GM12878 (cell line): ENCODE results near the gene HMGCLL1. TPM values are rescaled to one million over a fixed set of nuclear protein-coding genes. Genes with fewer than 3 reads are reported as not detected.

Experiments used
- ATAC-seq: fragments of 200-7000 bp; cut with Tn5 transposase; 3 replicates; pipeline ENCODE4 v1.9.1; 2020; ENCODE audit warnings: mild to moderate bottlenecking, moderate library complexity
- BruUV-seq: library from RNA; stranded (reverse); fragments of 400-500 nt; replicated peaks from 2 replicates; lab custom pipeline; 2021; lab: Mats Ljungman, UMichigan
- CTCF ChIA-PET: fragments of 300-600 bp; sonication (Branson Sonifier 250); formaldehyde crosslinking; extraction: SDS; loops from one replicate; lab custom pipeline; 2021; ENCODE audit warnings: inconsistent platforms; lab: Yijun Ruan, JAX
- POLR2A ChIA-PET: fragments of 350-600 bp; formaldehyde crosslinking; extraction: SDS; loops from one replicate; lab custom pipeline; 2021; ENCODE audit warnings: inconsistent platforms; lab: Charles Lee
- RAD21 ChIA-PET: fragments of 300-600 bp; sonication (Branson Sonifier 250); formaldehyde crosslinking; loops from one replicate; lab custom pipeline; 2023; ENCODE audit warnings: antibody characterized with exemption; ENCODE audit not compliant: unreplicated experiment; lab: Charles Lee
- SMC1A ChIA-PET: fragments of 300-600 bp; sonication (Branson Sonifier 250); formaldehyde crosslinking; loops from one replicate; lab custom pipeline; 2023; ENCODE audit not compliant: unreplicated experiment, uncharacterized antibody; lab: Charles Lee
- DNase-seq: peaks from one replicate; pipeline ENCODE4 v3.0.0-alpha.2; 2011; ENCODE audit warnings: low read depth, low spot score
- FAIRE-seq: peaks from 3 replicates; lab custom pipeline; 2011; peaks lifted over from hg19 to GRCh38; lab: Jason Lieb, UNC
- H2AFZ ChIP-seq: 2 replicates; pipeline ENCODE4 v1.6.0; 2011; ENCODE audit warnings: low read depth, low read length, control low read depth; ENCODE audit not compliant: control insufficient read depth
- H3K27ac ChIP-seq: 2 replicates; pipeline ENCODE4 v1.5.1; 2011; ENCODE audit warnings: control low read depth; ENCODE audit not compliant: control insufficient read depth, insufficient read depth
- H3K27me3 ChIP-seq, 2 experiments: replicated peaks in 1 of 2; 2 replicates each; pipeline versions ENCODE4 v1.6.0 to v1.6.1; 2011; ENCODE audit warnings: low read length in 1 of 2; ENCODE audit not compliant: control insufficient read depth in 2 of 2, insufficient read depth in 2 of 2
- H3K36me3 ChIP-seq, 2 experiments: 2 replicates each; pipeline ENCODE4 v1.5.1; 2011; ENCODE audit warnings: low read length in 1 of 2; ENCODE audit not compliant: control insufficient read depth in 2 of 2, insufficient read depth in 2 of 2
- H3K4me1 ChIP-seq: 2 replicates; pipeline ENCODE4 v1.6.1; 2011; ENCODE audit warnings: mild to moderate bottlenecking, low read length, moderate library complexity, mixed read lengths; ENCODE audit not compliant: control insufficient read depth, insufficient read depth
- H3K4me2 ChIP-seq: 2 replicates; pipeline ENCODE4 v1.6.0; 2011; ENCODE audit warnings: control low read depth; ENCODE audit not compliant: control insufficient read depth, insufficient read depth
- H3K4me3 ChIP-seq: fragments of 200-600 bp; sonication (generic); 2 replicates; pipeline ENCODE4 v1.5.1; 2016
- H3K79me2 ChIP-seq: 2 replicates; pipeline ENCODE4 v1.6.0; 2011; ENCODE audit warnings: low read length; ENCODE audit not compliant: control insufficient read depth, insufficient read depth
- H3K9ac ChIP-seq: 2 replicates; pipeline ENCODE4 v1.8.0; 2011; ENCODE audit warnings: low read length, control low read depth, mixed read lengths; ENCODE audit not compliant: control insufficient read depth, insufficient read depth
- H3K9me3 ChIP-seq: replicated peaks from 3 replicates; pipeline ENCODE4 v1.5.1; 2011; ENCODE audit warnings: mild to moderate bottlenecking, low read length; ENCODE audit not compliant: control insufficient read depth, insufficient read depth
- H4K20me1 ChIP-seq: 2 replicates; pipeline ENCODE4 v1.6.0; 2011; ENCODE audit not compliant: control insufficient read depth, insufficient read depth
- ASH2L ChIP-seq: fragments of 300-600, 200-600 bp; sonication (generic); IDR thresholded peaks from 2 replicates; pipeline ENCODE4 v1.6.1; 2017; ENCODE audit warnings: low read depth, mild to moderate bottlenecking, borderline replicate concordance
- ATF3 ChIP-seq: IDR thresholded peaks from 2 replicates; pipeline ENCODE4 v1.6.1; 2011; ENCODE audit warnings: low read depth, mild to moderate bottlenecking, low read length, moderate library complexity, borderline replicate concordance; ENCODE audit errors: extremely low read depth
- CBFB ChIP-seq: IDR thresholded peaks from 2 replicates; pipeline ENCODE4 v1.6.1; 2016; ENCODE audit warnings: antibody characterized with exemption, low read depth
- CHD4 ChIP-seq: fragments of 200-600 bp; sonication (generic); IDR thresholded peaks from 2 replicates; pipeline ENCODE4 v1.6.1; 2016; ENCODE audit warnings: mild to moderate bottlenecking
- E2F4 ChIP-seq: IDR thresholded peaks from 2 replicates; pipeline ENCODE4 v1.6.1; 2012; ENCODE audit warnings: low read depth, low read length, improper control_type of control experiment
- ESRRA ChIP-seq: IDR thresholded peaks from 2 replicates; pipeline ENCODE4 v1.6.1; 2012; ENCODE audit warnings: mild to moderate bottlenecking, low read length, improper control_type of control experiment
- MTA3 ChIP-seq: IDR thresholded peaks from 2 replicates; pipeline ENCODE4 v1.6.1; 2012; ENCODE audit warnings: low read length, inconsistent platforms, borderline replicate concordance
- MYB ChIP-seq: fragments of 150-350 bp; IDR thresholded peaks from 2 replicates; pipeline ENCODE4 v1.6.1; 2014; ENCODE audit warnings: mild to moderate bottlenecking, low read depth, low read length, borderline replicate concordance
- NFXL1 ChIP-seq: fragments of 450-650 bp; IDR thresholded peaks from 2 replicates; pipeline ENCODE4 v1.6.1; 2017; ENCODE audit warnings: antibody characterized with exemption, mild to moderate bottlenecking, borderline replicate concordance
- NR2F1 ChIP-seq: fragments of 450-650 bp; conservative IDR thresholded peaks from 2 replicates; pipeline ENCODE4 v1.6.1; 2017; ENCODE audit warnings: mild to moderate bottlenecking
- RELA ChIP-seq: fragments of 450-650 bp; IDR thresholded peaks from 2 replicates; pipeline ENCODE4 v1.8.0; 2014; ENCODE audit warnings: borderline replicate concordance; ENCODE audit not compliant: partially characterized antibody
- RELB ChIP-seq: fragments of 450-650 bp; IDR thresholded peaks from 2 replicates; pipeline ENCODE4 v1.6.1; 2017; ENCODE audit warnings: low read depth, mild to moderate bottlenecking, moderate library complexity
- YY1 ChIP-seq: IDR thresholded peaks from 2 replicates; pipeline ENCODE4 v1.6.1; 2011; ENCODE audit warnings: low read depth, mild to moderate bottlenecking, low read length
- WGBS: methylation state at CpG from one replicate; pipeline ENCODE4 v1.1.6; 2016; ENCODE audit warnings: low lambda C conversion rate; ENCODE audit not compliant: insufficient replicate concordance, insufficient coverage; ENCODE audit errors: missing lambda C conversion rate; 5-methylcytosine and 5-hydroxymethylcytosine counted together
- in situ Hi-C: fragments of 300-500 bp; cut with MboI; formaldehyde crosslinking; loops from 9 replicates; pipeline ENCODE4 v1.14.3; 2018; ENCODE audit warnings: mixed read lengths
- intact Hi-C: fragments of 100-400 bp; cut with micrococcal nuclease; formaldehyde crosslinking; loops from one replicate; pipeline ENCODE4 v1.14.2; 2022; ENCODE audit not compliant: unreplicated experiment
- polyA plus RNA-seq, 11 experiments: library from polyadenylated mRNA; depleted of rRNA in 4 of 11; unstranded in 6 of 11; stranded (reverse) in 5 of 11; fragments of >200 nt; fragmentation: Nextera tagmentation in 4 of 11; fragmentation: Illumina TruSeq in 1 of 11; extraction: Ambion mirVana in 4 of 11; extraction: Trizol in 1 of 11; gene quantifications; 1 replicate in 1 of 11; 2 replicates in 10 of 11; pipeline versions ENCODE4 v1.2.1 to v1.2.3, GENCODE V29; 2011 to 2016; ENCODE audit warnings: inconsistent platforms in 2 of 11, missing spikeins in 2 of 11, low read depth in 1 of 11
- total RNA-seq, 4 experiments: library from RNA; depleted of rRNA in 3 of 4; stranded (reverse); fragments of >200 nt in 3 of 4; fragmentation: Illumina TruSeq in 1 of 4; extraction: Trizol in 1 of 4; gene quantifications; 2 replicates each; pipeline versions ENCODE4 v1.2.1 to v1.2.3, GENCODE V29; 2013 to 2021
- TF ChIP-seq, protein P1 (sequence below): fragments of 450-650 bp; IDR thresholded peaks from 2 replicates; pipeline ENCODE4 v1.6.1; 2016; ENCODE audit warnings: mild to moderate bottlenecking, moderate library complexity, borderline replicate concordance
- TF ChIP-seq, protein P2 (sequence below): IDR thresholded peaks from 2 replicates; pipeline ENCODE4 v1.6.1; 2011; ENCODE audit warnings: mild to moderate bottlenecking, low read depth, low read length, moderate library complexity; ENCODE audit not compliant: insufficient replicate concordance

The HMGCLL1 gene
- total and polyA plus RNA-seq, 10 of the 15 experiments (the other 5 are each of a cell fraction or from before 2014, with no cell fraction given) = not detected

DNA sequence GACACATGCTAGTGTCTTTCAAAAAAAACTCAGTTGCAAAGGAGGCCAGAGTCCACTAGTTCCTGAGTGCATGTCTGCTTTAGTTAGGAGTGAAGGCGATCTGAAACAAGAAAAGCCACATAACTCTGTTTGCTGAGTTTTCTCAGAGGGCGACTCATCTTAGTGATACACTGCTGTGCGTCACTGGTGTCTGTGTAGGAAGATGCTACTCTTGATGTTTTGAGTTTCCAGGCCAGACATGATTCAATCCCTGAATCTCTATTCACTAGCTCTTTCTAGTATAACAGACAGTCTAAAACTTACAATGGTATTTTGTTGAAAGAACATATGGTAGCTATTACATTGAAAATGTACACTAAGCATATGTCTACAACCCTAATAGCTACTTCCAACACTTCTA lies 190.8 kb downstream of the HMGCLL1 start:
- no peak for FAIRE-seq
- WGBS = 60% methylated on average over 3 of the region's 3 CpGs
- POLR2A ChIA-PET = no interaction called here

More for the DNA sequence above, 190.8 kb downstream of the HMGCLL1 start:
- in situ Hi-C loops = no loop called here
- intact Hi-C loops = no loop called here
- H2AFZ ChIP-seq = no peak overlapping the region
- H3K4me1 ChIP-seq = no peaks in the 10 kb centered on the region
- no peaks in the 10 kb centered on the region for H4K20me1 ChIP-seq
- BruUV-seq = no TSS peak
- no peak for TF ChIP-seq YY1
- no peak for TF ChIP-seq NR2F1
- no peak for TF ChIP-seq E2F4
- no peak for TF ChIP-seq MYB
- TF ChIP-seq NFXL1 = no peak
- no peak for TF ChIP-seq RELA
- no peak for TF ChIP-seq RELB
- TF ChIP-seq, protein P1, sequence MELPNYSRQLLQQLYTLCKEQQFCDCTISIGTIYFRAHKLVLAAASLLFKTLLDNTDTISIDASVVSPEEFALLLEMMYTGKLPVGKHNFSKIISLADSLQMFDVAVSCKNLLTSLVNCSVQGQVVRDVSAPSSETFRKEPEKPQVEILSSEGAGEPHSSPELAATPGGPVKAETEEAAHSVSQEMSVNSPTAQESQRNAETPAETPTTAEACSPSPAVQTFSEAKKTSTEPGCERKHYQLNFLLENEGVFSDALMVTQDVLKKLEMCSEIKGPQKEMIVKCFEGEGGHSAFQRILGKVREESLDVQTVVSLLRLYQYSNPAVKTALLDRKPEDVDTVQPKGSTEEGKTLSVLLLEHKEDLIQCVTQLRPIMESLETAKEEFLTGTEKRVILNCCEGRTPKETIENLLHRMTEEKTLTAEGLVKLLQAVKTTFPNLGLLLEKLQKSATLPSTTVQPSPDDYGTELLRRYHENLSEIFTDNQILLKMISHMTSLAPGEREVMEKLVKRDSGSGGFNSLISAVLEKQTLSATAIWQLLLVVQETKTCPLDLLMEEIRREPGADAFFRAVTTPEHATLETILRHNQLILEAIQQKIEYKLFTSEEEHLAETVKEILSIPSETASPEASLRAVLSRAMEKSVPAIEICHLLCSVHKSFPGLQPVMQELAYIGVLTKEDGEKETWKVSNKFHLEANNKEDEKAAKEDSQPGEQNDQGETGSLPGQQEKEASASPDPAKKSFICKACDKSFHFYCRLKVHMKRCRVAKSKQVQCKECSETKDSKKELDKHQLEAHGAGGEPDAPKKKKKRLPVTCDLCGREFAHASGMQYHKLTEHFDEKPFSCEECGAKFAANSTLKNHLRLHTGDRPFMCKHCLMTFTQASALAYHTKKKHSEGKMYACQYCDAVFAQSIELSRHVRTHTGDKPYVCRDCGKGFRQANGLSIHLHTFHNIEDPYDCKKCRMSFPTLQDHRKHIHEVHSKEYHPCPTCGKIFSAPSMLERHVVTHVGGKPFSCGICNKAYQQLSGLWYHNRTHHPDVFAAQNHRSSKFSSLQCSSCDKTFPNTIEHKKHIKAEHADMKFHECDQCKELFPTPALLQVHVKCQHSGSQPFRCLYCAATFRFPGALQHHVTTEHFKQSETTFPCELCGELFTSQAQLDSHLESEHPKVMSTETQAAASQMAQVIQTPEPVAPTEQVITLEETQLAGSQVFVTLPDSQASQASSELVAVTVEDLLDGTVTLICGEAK = no peak
- TF ChIP-seq MTA3 = no peak
- no peak for TF ChIP-seq CHD4
- no peak for TF ChIP-seq ASH2L
- TF ChIP-seq ESRRA = no peak
- TF ChIP-seq CBFB = no peak
- TF ChIP-seq, protein P2, sequence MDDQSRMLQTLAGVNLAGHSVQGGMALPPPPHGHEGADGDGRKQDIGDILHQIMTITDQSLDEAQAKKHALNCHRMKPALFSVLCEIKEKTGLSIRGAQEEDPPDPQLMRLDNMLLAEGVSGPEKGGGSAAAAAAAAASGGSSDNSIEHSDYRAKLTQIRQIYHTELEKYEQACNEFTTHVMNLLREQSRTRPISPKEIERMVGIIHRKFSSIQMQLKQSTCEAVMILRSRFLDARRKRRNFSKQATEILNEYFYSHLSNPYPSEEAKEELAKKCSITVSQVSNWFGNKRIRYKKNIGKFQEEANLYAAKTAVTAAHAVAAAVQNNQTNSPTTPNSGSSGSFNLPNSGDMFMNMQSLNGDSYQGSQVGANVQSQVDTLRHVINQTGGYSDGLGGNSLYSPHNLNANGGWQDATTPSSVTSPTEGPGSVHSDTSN = no peak
- no peak for TF ChIP-seq ATF3
- H3K4me3 ChIP-seq = no peak overlapping the region
- no peak overlapping the region for H3K4me2 ChIP-seq
- ChIA-PET CTCF (no interaction called here), SMC1A (no interaction called here), RAD21 (no interaction called here)
- DNase-seq = no peak
- no peak overlapping the region for H3K9ac ChIP-seq
- H3K27me3 ChIP-seq = no peaks in the 10 kb centered on the region
- H3K36me3 ChIP-seq = no peaks in the 10 kb centered on the region
- no peak overlapping the region for H3K27ac ChIP-seq
- no peak for ATAC-seq
- H3K79me2 ChIP-seq = no peaks in the 10 kb centered on the region
- no peaks in the 10 kb centered on the region for H3K9me3 ChIP-seq
